ENCODE results near the gene WDFY3.

DNA sequence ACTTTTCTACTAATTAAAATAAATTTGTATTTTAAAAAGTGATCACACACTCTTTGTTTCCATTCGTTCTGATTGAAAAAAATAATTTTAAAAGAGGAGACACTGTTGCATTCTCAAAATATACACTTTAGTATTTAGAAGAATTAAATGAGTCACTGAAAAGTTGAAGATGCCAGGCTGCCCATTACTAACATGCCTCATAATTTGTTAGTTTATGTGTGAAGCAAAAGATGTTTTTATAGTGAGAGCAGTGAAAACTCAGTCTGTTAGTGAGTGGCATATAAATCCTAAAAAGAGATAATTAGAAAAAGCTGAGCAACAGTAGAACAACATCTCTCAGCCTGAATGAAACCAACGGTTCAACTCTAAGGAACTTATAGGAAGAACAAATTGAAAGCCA lies 240.1 kb downstream of the WDFY3 start:
- TF ChIP-seq CTCF (IDR thresholded peaks at IDR 0.05; ENCODE audit: insufficient read depth, low read depth, low read length): no peak
- no peak for TF ChIP-seq EZH2 (IDR thresholded peaks at IDR 0.05; ENCODE audit: insufficient read depth, low read length)
